NOMO-1 treated with DMSO at 0.1 percent for 48 hours (cell line): ENCODE measurements around the gene TSC22D1.

Source experiments
- DNase-seq: peaks from one replicate; lab custom pipeline; 2025; ENCODE audit not compliant: unreplicated experiment; lab: John Stamatoyannopoulos, UW

TSC22D1 gene

DNA sequence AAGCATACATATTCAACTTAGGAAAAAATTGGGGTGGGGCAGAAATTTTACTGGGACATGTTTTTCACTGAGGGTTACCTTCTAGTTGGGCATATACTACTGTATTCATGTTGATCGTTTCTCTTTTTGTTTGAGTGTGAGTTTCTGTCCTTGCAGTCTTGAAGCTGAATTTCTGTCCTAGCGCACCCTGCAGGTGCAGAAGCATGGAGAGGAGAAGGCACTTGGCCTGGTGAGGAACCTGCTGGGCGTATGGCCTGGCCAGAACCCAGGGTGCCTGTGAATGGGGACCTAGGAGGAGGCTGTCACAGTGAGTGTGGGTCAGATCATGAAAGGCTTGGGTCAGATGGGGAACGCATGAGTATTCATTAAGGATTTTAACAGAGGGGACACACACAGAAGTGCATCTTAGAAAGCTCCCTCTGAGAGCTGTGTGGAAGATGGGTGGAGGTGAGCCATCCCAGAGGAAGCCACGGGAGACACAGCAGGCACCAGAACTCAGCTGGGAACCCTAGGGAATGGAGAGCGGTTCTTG, 165.7 kb downstream of the TSC22D1 start:
- no peak for DNase-seq

GRCh38 chr13:44409595-44409994, 166.5 kb downstream of the TSC22D1 start:
- no peak for DNase-seq

GRCh38 chr13:44407891-44408290, 168.2 kb downstream of the TSC22D1 start:
- no peak for DNase-seq

- no peak for DNase-seq
These were observed 168.8 kb downstream of the TSC22D1 start for GRCh38 chr13:44407379-44407778.

- DNase-seq = no peak
These were observed 169.5 kb downstream of the TSC22D1 start for GRCh38 chr13:44406617-44407016.

- DNase-seq = no peak
These were observed 171.6 kb downstream of the TSC22D1 start for GRCh38 chr13:44404261-44405132.

DNA sequence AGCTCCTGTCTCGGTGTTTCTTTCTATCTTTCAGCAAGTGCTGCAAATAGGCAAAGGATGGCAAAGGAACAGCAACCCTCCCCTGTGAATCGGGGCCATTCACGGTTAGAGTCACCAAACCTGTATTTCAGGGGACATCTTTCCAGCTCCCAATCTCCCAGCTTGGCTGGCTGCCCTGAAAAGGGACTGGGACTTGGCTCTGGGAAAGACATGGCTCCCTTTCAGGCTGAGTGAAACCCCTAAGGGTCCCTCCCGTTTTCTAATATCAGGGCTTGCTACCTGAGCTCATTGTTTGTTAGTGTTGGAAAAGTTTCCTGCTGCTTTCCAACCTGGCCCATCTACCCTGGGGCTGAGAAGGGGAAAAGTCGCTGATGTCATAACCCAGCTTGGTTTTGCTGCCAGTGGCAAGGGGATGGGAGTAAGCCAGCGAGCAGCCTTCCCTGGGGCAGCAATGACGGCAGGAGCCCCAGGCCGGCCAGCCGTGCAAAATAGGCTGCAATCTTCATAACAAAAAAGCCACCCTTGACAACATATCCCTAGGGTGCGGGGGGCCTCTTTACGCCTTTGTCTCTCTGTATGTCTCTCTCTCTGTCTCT, 172.6 kb downstream of the TSC22D1 start:
- DNase-seq = no peak

DNA sequence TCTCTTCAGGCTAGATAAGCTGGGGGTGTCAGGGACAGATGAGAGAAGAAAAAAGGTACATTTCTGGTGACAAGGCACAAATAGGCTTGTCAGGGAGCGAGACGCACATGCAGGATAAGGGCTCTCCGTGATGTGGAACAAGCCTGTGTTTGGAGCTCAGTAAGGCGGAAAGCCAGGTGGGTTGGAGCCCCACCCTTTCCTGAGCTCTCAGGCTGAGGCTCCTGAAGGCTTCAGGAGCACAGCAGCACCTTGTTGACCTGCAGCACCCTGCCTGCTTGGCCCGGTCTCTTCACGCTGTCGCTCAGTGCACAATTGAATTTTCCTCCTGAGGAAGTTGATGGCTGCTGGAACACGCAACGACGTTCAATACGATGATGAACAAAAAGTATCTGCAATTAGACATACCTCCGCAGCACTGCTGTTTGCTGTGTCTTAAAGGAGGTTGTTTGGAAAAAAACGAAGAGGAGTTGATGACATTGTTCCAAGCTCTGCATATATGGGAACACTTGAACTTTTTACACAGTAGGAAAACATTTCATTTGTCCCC, 173.2 kb downstream of the TSC22D1 start:
- no peak for DNase-seq

- no peak for DNase-seq
These were observed 174.6 kb downstream of the TSC22D1 start for GRCh38 chr13:44401577-44401976.

DNA sequence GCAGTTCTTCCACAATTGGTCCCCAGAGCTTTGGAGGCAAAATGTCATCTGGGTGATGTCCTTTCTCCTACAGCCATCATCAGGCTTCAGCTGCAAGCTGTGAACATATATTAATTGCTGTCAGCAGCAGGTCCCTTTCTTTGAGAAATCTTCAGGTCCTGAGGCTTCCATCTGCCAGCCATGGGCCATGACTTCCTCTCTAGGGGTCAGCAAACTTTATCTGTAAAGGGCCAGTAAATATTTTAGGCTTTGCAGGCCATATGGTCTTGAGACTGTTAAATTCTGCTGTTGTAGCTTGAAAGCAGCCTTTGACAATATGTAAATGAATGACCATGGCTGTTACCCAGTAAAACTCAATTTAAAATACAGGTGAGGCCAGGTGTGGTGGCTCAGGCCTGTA, 175.4 kb downstream of the TSC22D1 start:
- DNase-seq = no peak

GRCh38 chr13:44399074-44399473, 177.1 kb downstream of the TSC22D1 start:
- no peak for DNase-seq

DNA sequence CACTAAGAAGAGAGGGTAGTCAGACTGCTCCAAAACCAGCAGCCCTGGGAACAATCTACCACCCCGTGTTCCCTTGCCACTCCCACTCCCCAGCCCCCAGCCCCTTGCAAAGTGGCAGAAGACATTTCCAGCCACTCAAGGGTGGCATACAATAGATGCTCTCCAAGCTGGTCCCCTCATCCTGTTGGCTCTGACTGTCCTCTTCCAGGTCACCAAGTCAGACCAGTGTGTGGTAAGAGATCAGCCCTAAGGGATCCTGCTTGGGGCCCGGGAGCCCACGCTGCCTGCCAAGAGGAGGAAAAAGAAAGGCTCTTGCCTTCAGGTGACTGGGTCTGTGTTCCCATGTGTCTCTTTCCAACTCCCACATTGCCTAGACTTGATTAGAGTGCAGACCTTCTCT, 177.5 kb downstream of the TSC22D1 start:
- no peak for DNase-seq

- DNase-seq = no peak
These were observed 178.3 kb downstream of the TSC22D1 start for GRCh38 chr13:44397766-44398223.

GRCh38 chr13:44396701-44397580, 179.2 kb downstream of the TSC22D1 start:
- no peak for DNase-seq

GRCh38 chr13:44395976-44396694, 180.0 kb downstream of the TSC22D1 start:
- no peak for DNase-seq

- DNase-seq = no peak
These were observed 181.5 kb downstream of the TSC22D1 start for GRCh38 chr13:44394658-44395057.

GRCh38 chr13:44393391-44393790, 182.7 kb downstream of the TSC22D1 start:
- no peak for DNase-seq

GRCh38 chr13:44389876-44390275, 186.3 kb downstream of the TSC22D1 start:
- DNase-seq = no peak

GRCh38 chr13:44389060-44389666, 187.0 kb downstream of the TSC22D1 start:
- DNase-seq = peak; percentile 31
